COR-L47 (cell line): ENCODE measurements around the gene SPACA9.

Experiments
- DNase-seq: peaks from one replicate; lab custom pipeline; 2025; lab: John Stamatoyannopoulos, UW

Gene SPACA9

DNA sequence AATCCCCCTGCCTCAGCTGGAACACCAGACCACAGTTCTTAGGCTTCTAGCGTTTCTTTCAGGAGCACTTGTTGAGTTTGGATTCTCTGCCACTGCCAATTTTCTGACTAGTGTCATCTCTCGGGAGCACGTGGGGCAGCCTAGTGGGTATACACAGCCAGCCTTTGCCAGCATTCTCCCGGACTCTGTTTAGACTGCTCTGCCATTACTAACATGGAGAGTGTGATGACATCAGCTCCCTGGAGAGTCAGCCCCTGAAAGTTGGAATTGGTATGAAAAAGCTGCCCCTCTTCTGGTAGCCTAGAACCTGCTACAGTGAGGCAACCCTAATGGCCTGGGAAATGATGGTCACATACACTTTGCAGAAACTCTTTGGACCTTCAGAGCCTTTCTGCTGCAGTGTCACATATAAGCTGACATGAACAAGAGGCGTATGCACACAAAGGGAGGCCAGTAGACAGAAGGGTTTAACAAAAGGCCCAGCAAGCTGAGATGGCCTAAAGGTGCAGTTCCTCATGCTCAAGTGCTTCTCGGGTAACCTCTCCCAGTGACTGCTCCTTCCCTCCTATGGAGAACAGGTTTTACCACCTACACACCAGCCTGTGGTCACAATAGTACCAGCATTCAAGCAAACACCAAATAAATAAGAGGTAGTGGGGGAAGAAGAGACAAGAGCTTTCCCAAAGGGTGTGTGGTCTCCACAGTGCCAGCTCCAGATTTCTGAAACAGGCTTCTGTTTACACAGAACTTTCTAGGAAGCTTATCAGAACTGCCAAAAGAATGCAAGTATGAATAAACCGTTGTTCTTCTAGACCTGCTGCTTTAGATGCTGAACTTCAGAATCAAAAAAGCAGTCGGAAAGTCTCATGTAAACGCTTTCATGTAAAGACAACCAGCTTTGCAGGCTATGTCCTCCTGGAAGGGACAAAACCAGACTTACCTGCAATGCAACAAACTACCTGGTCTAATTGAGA lies 16.5 kb downstream of the SPACA9 start:
- no peak for DNase-seq

DNA sequence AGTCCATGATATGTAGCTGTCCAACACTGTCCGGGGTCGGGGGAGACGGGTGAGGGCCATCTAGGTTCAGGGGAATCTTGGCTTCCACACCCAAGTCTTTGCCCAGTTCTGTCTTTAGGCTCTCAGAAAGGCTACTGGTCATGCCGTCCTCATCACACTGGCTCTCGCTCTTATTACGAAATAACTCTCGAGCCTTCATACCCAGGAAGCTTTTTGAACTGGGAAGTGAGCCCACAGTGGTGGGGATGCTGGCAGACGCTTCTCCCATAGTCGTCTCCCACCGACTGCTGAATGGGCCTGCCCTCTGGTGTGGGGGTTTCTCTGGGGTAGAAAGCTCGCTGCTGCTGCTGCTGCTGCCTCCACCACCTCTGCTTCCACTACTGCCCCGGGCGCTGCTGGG lies 17.6 kb downstream of the SPACA9 start:
- no peak for DNase-seq

DNA sequence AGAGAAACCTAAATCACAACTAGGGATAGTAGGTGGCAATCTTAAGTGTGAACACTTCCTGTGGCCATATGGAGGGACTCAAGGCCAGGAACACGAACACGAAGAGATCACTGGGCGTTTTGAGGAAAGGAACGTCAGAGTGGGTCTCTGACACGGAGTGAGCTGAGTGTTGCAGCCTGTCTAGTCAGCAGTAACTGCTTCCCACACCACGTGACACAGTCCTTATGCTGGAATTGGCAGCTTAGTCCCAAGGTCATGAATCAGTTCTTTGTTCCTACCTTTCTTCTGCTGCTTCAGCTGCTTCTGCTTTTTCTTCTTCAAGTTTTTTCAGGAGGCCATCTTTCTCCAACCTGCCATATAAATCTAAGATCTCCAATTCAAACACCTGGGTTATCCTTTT lies 18.2 kb downstream of the SPACA9 start:
- no peak for DNase-seq

DNA sequence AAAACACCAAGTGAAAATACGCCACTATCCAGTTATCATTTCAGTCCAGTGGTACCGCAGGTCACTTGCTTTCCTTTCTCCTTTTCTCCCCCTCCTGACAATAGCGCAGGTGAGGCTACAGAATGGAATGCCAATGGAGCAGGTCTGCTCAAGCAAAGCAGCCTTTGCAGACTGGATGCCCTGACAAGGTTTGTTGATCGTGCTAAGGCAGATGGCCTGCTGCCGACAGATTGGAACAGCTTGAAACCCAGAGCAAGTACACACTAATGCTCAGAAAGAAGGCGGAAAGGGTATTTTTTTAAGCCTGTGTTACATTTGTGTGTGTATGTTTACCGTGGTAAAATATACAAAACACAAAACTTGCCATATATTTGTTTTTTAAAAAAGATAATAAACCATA lies 19.4 kb downstream of the SPACA9 start:
- no peak for DNase-seq

DNA sequence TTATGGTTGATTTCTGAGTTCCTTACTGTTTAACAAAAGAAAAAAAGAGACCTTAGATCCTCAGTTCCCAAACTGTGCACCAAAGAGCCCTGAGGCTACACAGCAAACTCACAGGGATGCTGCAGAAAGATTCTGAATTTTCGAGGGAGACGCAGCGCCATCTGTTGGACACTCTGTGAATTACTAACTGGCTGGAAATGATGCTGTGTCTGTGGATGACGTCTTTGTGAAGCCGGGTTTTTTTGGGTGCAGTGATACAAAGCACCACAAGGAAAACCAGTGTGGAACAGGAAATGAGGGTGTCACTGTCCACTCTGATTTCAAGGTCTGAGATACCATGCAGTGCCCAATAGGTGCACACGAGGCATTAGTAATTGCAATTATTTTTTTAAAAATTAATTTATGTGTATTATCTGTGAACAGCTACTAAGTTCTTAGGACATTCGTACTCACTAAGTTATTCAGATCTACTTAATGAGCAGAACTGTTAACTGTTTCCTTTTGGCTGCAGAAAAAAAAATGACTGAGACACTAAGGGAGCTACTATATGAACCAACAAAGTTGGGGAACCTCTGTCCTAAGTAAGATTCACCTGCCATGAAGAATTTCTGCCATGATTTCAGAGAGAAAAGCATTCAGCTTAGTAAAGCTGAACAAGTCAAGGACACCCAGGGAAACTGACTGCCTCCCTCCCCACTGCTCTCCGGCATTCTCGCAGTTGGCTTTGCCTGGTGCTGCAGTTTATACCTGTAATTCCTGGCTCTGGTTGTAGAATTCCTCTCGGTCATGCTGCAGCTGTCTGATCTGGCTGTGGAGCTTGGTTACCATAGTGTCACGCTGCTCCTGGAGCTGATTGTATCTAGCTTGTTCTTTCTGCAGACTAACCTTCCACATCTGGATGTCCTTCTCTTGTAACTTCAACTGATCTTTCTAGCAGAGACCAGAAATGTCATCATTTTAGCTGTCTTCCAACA lies 23.4 kb downstream of the SPACA9 start:
- peak; percentile 74 for DNase-seq

DNA sequence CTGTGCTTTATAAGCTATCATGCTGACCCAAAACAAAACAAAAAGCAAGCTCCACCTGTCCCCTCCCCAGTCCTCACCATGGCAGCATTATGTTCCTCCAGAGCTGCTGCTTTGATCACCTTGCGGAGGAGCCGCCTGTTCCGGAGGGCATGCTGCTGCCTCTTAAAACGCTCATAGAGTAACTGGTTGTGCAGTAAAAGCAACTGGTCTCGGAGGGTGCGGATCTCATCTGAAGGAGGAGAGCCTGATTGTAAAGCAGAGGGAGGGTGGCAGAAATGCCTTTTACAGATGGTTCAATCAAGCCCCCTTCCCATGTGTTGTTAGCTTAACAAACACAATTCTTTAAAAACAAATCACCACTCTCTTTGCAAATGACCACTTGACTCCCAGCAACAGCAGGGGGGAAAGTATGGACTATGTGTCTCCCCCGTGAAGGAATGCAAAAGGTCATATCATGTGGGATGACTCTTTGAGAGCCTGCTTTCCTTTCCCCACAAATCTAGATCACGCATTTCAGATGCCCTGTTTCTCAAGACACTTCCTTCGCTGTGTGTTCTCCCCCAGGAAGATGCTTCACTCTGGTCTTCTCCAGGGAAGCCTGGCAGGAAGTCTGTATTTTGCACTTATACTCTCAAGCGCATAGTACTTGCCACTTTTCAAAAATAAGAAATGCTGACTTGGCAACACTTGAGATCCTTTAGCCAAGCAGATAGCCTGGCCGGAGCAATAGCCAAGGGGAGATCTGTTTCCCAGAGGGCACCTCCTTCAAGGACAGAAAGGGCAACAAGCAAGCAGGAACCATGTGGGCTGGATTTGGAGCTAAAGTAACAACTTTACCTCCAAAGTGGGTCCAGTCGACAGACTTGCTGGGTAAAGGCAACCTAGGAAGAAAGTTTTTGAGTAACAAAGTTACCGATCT lies 25.1 kb downstream of the SPACA9 start:
- no peak for DNase-seq

DNA sequence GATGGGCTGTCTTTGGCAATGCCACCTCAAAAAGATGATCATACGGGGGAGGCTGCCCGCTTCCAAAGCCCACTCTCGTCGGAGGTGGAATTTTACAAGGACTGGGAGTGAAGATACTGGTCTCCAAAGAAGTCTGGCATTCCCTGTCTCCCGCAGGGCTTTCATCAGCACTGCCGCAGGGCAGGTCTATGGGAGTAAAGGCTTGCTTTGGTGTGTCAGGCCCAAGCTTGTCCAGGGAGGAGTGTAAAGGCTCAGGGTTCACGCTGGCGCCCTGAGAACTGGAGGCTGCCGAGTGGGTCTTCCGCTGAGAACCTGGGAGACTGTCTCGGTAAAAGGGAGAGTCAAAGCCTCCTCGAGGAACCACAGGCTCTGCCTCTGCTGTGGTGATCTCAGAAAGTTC lies 27.0 kb downstream of the SPACA9 start:
- no peak for DNase-seq

DNA sequence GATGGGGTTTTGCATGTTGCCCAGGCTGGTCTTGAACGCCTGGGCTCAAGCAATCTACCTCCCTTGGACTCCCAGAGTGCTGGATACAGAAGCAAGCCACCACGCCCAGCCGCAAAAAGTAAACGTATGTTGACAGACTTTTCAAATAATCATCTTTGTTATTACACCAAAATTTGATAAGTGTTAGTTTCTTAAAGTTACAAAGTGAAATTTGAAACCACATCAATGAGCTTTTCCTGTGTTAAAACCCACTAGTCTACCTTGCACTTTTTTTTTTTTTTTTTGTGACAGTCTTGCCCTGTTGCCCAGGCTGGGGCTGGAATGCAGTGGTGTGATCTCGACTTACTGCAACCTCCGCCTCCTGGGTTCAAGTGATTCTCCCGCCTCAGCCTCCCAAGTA lies 29.9 kb downstream of the SPACA9 start:
- DNase-seq, result no peak

DNA sequence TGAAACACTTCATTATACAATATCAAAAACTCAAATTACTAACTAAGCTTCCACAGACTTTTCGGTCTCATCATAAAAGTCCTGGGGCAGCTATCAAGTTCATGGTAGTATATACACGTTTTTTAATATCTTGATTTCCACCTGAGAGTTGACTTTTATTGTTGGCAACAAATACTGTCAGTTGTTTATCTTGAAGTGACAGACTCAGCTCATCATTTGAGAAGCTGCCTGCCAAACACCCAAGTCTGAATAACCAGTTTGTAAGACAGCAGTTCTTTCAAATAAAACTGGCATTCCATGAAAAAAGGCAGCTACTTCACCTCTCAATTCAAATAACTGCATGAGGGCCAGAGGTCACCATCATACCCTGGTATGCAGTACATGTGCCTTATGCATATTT lies 30.6 kb downstream of the SPACA9 start:
- no peak for DNase-seq

DNA sequence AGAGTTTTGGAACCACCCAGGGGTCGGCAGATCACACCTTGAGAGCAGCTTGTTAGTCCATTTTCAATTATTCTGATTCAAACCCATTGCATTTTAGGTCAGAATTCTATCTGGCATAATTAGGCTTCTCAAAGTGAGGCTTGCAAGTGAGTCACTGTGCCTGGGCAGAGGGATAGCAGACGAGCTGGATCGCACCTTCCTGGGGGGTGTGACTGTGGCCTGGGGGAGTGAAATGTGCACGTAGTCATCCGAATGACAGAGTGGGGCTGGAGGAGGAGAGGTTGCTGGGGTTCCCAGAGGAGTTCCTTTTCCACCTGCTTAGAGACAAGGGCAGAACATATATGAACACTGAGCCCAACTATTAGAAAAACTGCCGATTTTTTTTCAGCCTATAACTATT lies 31.7 kb downstream of the SPACA9 start:
- no peak for DNase-seq

DNA sequence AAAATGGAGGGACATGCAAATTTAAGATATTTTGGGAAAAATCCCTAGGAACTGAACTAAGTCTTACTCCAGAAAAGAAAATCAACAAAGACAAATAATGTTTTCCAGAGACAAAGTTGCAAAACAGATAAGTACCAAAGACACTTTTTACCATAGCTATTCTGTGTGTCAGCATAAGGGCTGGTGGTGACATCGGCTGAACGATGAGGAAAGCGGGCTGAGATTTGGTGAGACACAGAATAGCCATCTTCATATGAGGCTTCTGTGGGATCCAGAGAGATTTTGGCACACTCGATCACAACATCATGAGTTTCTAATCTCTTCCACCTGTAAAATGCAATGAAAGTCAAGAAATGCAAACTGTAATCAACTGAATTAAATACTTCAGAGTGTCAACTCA lies 33.4 kb downstream of the SPACA9 start:
- no peak for DNase-seq

DNA sequence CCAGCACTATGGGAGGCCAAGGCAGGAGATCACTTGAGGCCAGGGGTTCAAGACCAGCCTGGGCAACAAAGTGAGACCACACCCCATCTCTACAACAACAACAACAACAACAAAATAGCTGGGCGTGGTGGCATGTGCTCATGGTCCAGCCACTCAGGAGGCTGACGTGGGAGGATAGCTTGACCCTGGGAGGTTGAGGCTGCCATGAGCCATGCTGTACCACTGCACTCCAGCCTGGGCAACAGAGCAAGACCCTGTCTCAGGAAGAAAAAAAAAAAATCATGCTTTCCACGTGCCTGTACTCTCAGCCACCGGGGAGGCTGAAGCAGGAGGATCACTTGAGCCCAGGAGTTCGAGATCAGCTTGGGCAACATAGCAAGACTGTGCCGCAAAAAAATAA lies 36.2 kb downstream of the SPACA9 start:
- no peak for DNase-seq

DNA sequence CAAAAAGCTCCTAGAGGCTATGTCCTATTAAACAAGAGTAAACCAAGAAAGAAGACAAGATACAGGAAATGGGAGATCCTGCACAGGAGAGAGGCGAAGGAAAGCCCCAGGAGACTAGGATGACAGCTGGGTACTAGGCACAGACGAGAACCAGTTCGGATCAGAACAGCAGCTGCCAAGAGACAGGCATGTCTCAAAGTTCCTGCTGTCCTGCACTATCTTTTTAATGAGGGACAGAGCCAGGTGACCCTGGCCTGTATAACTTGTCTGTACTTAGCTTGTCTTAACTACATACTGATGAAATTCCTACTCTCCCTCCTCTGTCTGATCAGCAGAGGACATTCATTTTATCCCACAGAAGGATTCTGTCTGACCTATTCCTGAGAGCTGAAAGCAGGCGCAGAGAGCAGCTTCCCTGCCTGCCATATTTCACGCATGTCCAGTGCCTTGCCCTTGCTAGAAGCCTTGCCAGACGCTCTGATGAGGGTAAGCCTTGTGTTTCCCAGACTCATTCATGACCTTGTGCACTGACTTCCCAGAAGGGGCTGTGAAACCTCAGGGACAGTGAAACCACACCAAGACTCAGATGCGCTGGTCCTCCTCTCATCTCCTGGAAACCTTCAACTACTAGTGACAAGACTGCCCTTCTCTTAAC lies 41.0 kb downstream of the SPACA9 start:
- no peak for DNase-seq

DNA sequence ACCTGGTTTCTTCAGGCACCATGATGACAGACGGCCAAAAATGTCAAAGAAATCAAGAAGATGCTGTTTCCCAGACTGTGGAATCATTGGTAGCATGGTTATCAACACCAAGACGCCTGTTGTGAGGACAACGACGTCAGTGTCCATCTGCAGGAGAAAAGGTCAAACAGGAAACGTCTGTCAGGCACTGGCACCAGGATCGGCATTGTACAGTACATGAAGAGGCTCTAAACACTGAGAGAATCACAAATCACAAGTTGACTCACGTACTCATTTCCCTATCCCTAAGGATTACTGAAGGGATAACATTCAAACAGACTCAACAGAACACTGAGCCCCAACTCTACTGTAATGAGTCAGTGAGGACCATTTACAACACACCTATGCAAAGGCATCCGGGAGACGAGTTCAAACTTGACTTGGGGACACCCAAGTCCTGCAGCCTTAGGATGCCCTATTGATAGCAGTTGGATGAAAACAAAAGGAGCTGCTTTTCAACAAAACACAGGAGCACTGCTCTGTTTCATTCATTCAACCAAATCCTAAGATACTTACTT lies 44.7 kb downstream of the SPACA9 start:
- DNase-seq, result no peak

DNA sequence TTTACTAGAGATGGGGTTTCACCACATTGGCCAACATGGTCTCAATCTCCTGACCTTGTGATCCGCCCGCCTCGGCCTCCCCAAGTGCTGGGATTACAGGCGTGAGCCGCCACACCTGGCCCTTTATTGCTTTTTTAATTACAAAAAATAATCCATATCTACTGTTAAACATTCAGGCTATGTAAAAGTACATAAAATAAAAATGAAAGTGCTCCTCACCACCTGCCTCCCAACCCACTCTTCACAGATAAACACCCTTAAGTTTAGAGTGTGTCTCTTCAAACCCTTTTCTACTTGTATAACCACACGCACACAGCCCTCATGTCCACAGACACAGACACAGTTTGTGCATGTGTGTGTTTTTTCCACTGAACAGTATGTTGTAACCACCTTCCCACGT lies 49.0 kb downstream of the SPACA9 start:
- DNase-seq, result no peak

DNA sequence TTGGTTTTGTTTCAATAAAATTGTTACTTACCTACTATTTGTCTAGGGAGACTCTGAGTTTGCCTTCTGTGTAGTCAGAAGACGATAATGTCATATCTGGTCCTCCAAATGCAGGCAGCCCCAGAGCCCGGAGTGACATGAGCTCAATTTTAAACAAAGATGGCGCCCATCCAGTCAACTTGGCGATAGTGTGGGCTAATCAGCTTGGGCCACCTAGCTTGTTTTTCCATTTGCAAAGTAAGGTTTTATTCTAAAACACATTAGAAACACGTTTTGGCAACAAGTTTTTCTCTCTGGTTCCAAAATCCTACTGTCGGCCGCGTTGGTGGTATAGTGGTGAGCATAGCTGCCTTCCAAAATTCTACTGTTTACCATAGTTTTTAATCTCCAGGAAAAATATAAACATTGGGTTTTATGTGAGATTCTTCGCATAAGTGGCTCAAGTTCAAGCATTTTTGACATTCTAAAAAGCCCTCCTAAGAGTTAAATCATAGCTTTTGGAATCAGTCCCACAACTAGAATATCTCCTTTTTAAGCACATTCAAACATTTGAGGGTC lies 52.6 kb downstream of the SPACA9 start:
- DNase-seq, result no peak

DNA sequence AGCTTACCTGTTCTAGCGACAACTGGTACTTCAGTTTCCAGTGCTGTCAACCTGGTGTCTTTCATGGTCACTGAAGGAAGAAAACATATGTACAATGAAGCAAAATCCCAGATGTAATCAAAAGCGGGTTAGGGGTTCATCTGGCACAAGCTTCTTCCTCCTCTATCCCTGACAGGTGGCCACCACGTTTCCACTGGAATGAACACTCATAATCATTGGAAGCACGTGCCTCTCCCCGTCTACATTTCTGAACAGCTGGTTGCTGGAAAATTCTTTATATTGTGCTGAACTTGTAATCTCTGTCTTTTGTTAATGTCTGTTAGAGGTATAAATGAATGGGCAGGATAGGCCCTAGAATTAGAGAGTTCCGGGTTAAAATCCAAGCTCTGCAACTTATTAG lies 56.3 kb downstream of the SPACA9 start:
- no peak for DNase-seq

DNA sequence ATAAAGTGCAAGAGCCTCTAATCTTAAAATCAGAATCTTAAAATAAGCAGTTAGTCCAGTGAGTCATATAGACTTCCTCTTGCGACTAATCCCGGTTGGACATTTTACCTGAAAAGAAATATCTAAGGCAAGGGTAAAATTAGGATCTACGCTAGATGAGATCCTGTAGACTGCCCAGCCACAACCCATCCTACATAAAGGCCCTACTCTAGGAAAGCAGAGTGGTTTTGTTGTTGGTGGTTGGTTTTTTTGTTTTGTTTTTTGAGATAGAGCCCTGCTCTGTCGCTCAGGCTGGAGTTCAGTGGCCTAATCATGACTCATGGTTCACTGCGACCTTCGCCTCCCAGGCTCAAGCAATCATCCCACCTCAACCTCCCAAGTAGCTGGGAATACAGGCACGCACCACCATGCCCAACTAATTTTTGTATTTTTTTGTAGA lies 58.8 kb downstream of the SPACA9 start:
- no peak for DNase-seq

DNA sequence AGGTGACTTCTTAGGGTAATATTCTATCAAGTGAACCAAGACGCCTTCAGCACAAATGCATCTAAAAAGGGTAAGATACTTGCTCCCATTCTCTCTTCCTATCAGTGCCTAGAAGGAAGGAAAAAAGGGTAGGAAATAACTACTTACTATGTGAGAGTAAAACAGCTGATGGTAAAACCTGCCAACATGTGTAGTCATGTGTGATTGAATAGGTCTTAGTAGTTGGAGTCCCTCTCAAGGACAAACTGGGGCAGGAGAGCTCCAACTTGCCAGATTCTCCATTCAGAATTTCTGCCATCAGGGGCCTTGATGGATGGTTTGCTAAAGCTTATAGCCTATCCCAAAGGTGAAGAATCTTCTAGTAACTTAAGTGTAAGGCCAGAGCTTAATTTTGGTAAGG lies 60.5 kb downstream of the SPACA9 start:
- DNase-seq, result no peak
